NCI-H82 (cell line): ENCODE measurements around the gene MLPH.

Experiments
- DNase-seq: peaks from one replicate; lab custom pipeline; 2025; lab: John Stamatoyannopoulos, UW

MLPH gene

GRCh38 chr2:237603049-237603717 is 116.1 kb downstream of the MLPH start:
- DNase-seq: no peak

- peak; percentile 36 for DNase-seq
These were observed 116.8 kb downstream of the MLPH start for GRCh38 chr2:237603718-237604362.

GRCh38 chr2:237604391-237604790 is 117.3 kb downstream of the MLPH start:
- no peak for DNase-seq
